ENCODE data around the gene PBX2.

PBX2 gene

DNA sequence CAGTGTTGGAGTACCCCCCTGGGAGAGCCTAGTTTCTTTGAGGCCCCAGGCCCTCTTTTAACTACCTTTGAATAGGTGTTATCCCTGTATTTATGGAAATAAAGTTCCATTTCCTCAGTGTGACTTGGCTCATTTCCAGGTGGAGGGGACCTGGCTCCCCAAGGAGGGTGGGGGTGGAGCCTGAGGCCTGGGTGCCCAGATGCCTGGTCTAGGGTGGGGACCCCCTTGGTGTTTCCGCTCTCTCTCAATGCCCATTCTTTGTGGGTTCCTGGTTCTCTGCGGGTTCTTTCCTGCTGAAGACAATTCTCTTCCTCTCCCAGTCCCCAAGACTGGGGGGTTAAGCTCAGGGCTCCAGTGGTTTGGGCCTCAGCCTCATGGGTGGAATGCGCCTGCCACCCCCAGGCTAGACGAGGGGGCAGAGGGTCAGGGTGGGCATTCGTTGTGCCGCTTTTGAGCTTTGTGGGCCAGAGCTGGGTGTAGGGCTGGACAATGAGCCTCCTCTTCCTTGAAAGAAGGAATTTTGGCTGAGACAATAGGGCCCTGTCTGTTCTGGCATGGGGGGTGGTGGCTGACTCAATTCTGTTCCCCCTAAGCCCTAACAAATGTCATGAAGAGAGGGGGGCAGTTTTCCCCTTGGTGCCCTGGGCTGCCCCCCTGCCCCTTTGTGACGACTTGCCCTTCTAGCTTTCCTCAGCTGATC is 26.3 kb downstream of the PBX2 start:
- Histone ChIP-seq H3K4me1 (ENCODE audit: low read length) (no peaks in the 10 kb centered on the region), H3K27ac (ENCODE audit: low read length) (no peak overlapping the region), H3F3A (ENCODE audit: insufficient read depth, low read length) (no peaks in the 10 kb centered on the region), H4K20me1 (ENCODE audit: insufficient read depth, low read length) (no peaks in the 10 kb centered on the region), H2AFZ (ENCODE audit: low read length) (no peak overlapping the region), H3K27me3 (replicated peaks; ENCODE audit: insufficient read depth, low read length) (no peaks in the 10 kb centered on the region), H3K36me3 (replicated peaks; ENCODE audit: insufficient read depth, low read length) (no peaks in the 10 kb centered on the region), H3K9me2 (replicated peaks; ENCODE audit: insufficient read depth, low read length) (no peaks in the 10 kb centered on the region), H3K4me3 (ENCODE audit: low read length) (no peak overlapping the region), H3K79me2 (ENCODE audit: low read length) (no peaks in the 10 kb centered on the region), H3K9me3 (replicated peaks; ENCODE audit: insufficient read depth, low read length) (no peaks in the 10 kb centered on the region), H3K9ac (ENCODE audit: low read length) (no peak overlapping the region), H3K4me2 (ENCODE audit: low read depth, low read length) (no peak overlapping the region)
- TF ChIP-seq, protein P1, sequence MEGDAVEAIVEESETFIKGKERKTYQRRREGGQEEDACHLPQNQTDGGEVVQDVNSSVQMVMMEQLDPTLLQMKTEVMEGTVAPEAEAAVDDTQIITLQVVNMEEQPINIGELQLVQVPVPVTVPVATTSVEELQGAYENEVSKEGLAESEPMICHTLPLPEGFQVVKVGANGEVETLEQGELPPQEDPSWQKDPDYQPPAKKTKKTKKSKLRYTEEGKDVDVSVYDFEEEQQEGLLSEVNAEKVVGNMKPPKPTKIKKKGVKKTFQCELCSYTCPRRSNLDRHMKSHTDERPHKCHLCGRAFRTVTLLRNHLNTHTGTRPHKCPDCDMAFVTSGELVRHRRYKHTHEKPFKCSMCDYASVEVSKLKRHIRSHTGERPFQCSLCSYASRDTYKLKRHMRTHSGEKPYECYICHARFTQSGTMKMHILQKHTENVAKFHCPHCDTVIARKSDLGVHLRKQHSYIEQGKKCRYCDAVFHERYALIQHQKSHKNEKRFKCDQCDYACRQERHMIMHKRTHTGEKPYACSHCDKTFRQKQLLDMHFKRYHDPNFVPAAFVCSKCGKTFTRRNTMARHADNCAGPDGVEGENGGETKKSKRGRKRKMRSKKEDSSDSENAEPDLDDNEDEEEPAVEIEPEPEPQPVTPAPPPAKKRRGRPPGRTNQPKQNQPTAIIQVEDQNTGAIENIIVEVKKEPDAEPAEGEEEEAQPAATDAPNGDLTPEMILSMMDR (IDR thresholded peaks at IDR 0.05; ENCODE audit: low read length) = no peak
- TF ChIP-seq EZH2 (optimal IDR thresholded peaks at IDR 0.05; ENCODE audit: low read depth, low read length) (no peak), EZH2phosphoT487 (IDR thresholded peaks at IDR 0.05; ENCODE audit: low read length) (no peak)
- no peak for DNase-seq

- Histone ChIP-seq H3K27ac (ENCODE audit: low read length) (no peak overlapping the region), H3K4me3 (ENCODE audit: low read length) (no peak overlapping the region), H3K9me3 (replicated peaks; ENCODE audit: insufficient read depth, low read length) (no peaks in the 10 kb centered on the region), H4K20me1 (ENCODE audit: insufficient read depth, low read length) (no peaks in the 10 kb centered on the region), H3F3A (ENCODE audit: insufficient read depth, low read length) (no peaks in the 10 kb centered on the region), H3K79me2 (ENCODE audit: low read length) (no peaks in the 10 kb centered on the region), H3K36me3 (replicated peaks; ENCODE audit: insufficient read depth, low read length) (no peaks in the 10 kb centered on the region), H3K4me2 (ENCODE audit: low read depth, low read length) (no peak overlapping the region), H3K4me1 (ENCODE audit: low read length) (0 out of 2 replicates have a peak, but pooled peaks cover 4% of the 10 kb centered on the region), H2AFZ (ENCODE audit: low read length) (no peak overlapping the region), H3K9me2 (replicated peaks; ENCODE audit: insufficient read depth, low read length) (no peaks in the 10 kb centered on the region), H3K27me3 (replicated peaks; ENCODE audit: insufficient read depth, low read length) (peaks cover 12% of the 10 kb centered on the region), H3K9ac (ENCODE audit: low read length) (no peak overlapping the region)
- no peak for DNase-seq
- TF ChIP-seq EZH2 (optimal IDR thresholded peaks at IDR 0.05; ENCODE audit: low read depth, low read length) = no peak
- TF ChIP-seq EZH2phosphoT487 (IDR thresholded peaks at IDR 0.05; ENCODE audit: low read length) = no peak
- TF ChIP-seq, protein P1 (IDR thresholded peaks at IDR 0.05; ENCODE audit: low read length) = no peak
These were observed 31.9 kb downstream of the PBX2 start for GRCh38 chr6:32158052-32158451.

DNA sequence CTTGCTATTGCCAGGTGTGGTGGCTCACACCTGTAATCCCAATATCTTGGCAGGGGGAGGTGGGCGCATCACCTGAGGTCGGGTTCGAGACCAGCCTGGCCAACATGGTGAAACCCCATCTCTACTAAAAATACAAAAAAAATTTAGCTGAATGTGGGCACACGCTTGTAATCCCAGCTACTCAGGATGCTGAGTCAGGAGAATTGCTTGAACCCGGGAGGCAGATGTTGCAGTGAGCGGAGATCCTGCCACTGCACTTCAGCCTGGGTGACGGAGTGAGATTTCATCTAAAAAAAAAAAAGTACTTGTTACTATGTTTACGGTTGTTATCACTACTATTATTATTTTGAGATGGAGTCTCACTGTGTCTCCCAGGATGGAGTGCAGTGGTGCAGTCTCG is 33.1 kb downstream of the PBX2 start:
- TF ChIP-seq EZH2 (optimal IDR thresholded peaks at IDR 0.05; ENCODE audit: low read depth, low read length) (no peak), EZH2phosphoT487 (IDR thresholded peaks at IDR 0.05; ENCODE audit: low read length) (no peak)
- TF ChIP-seq, protein P1 (IDR thresholded peaks at IDR 0.05; ENCODE audit: low read length) = no peak
- Histone ChIP-seq H2AFZ (ENCODE audit: low read length) (no peak overlapping the region), H3K4me3 (ENCODE audit: low read length) (no peak overlapping the region), H3K27ac (ENCODE audit: low read length) (no peak overlapping the region), H3K79me2 (ENCODE audit: low read length) (no peaks in the 10 kb centered on the region), H3K9me3 (replicated peaks; ENCODE audit: insufficient read depth, low read length) (no peaks in the 10 kb centered on the region), H3F3A (ENCODE audit: insufficient read depth, low read length) (no peaks in the 10 kb centered on the region), H3K36me3 (replicated peaks; ENCODE audit: insufficient read depth, low read length) (no peaks in the 10 kb centered on the region), H3K4me2 (ENCODE audit: low read depth, low read length) (no peak overlapping the region), H3K4me1 (ENCODE audit: low read length) (0 out of 2 replicates have a peak, but pooled peaks cover 4% of the 10 kb centered on the region), H3K9me2 (replicated peaks; ENCODE audit: insufficient read depth, low read length) (no peaks in the 10 kb centered on the region), H3K9ac (ENCODE audit: low read length) (no peak overlapping the region), H4K20me1 (ENCODE audit: insufficient read depth, low read length) (no peaks in the 10 kb centered on the region), H3K27me3 (replicated peaks; ENCODE audit: insufficient read depth, low read length) (peaks cover 24% of the 10 kb centered on the region)
- no peak for DNase-seq

Measured in MM.1S (cell line).